Activated CD4-positive, alpha-beta T cell treated with anti-CD3 and anti-CD28 coated beads, Interleukin-2, amount 50 U/mL, for 1 hour (primary cell): ENCODE data around the gene SNRNP27.
"Not testable (repeated sequence)": the region's sequence is repeated elsewhere in the genome, so short reads cannot be mapped to it uniquely, and the experiment has no call there.

Experiments
- DNase-seq: peaks from one replicate; pipeline ENCODE4 v3.0.0-alpha.2; 2020

Gene SNRNP27

GRCh38 chr2:69947325-69947931 lies 53.7 kb downstream of the SNRNP27 start:
- no peak for DNase-seq

- DNase-seq: no peak
These were observed 54.5 kb downstream of the SNRNP27 start for GRCh38 chr2:69948032-69948962.

GRCh38 chr2:69948963-69949645 lies 55.3 kb downstream of the SNRNP27 start:
- DNase-seq: no peak

- DNase-seq: no peak
These were observed 56.5 kb downstream of the SNRNP27 start for GRCh38 chr2:69950241-69950640.

DNA sequence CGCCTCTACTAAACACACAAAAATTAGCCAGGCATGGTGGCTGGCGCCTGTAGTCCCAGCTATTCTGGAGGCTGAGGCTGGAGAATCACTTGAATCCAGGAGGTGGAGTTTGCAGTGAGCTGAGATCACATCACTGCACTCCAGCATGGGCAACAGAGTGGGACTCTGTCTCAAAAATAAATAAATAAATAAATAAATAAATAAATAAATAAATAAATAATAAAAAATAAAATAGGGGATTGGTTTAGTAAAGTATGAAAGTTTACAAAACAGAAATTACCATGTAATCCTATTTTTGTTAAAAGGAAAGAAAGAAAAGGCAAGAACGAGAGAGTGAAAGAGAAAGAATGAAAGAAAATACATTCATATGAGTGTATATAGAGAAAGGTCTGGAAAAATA lies 56.9 kb downstream of the SNRNP27 start:
- not testable (repeated sequence) for DNase-seq

DNA sequence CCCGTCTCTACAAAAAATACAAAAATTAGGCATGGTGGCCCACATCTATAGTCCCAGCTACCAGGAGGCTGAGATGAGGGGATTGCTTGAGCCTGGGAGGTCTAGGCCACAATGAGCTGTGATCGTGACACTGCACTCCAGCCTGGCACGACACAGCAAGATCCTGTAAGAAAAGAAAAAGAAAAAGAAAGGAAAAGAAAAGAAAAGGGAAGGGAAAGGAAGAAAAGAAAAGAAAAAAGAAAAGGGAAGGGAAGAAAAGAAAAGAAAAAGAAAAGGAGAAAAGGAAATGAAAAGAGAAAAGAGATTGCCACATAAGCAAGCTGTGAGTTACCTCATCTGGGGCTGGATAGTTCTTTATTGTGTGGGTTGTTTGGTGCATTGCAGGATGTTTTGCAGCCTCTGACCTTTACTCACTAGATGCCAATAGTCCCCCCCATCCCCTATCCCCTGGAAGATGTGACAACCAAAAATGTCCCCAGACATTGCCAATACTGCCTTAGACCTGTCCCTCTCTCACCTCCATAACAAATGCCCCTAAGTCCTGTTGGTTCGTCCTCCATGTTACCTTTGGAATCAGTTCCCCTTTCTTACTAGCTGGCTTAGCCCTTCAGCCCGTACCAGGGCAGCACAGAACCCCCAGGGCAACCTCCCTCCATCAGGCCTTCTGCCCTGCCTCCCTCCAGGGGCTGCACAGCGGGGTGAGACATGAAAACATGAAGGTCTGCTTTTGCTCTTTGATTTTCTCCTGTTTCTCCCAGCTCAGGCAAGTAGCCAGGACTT lies 58.8 kb downstream of the SNRNP27 start:
- DNase-seq: no peak

GRCh38 chr2:69954084-69954483 lies 60.3 kb downstream of the SNRNP27 start:
- no peak for DNase-seq
